ENCODE measurements around the gene ST7.

GRCh38 chr7:116984917-116985316, 31.6 kb downstream of the ST7 start:
- TF ChIP-seq ZNF503 (CRISPR knock-in tag; IDR thresholded peaks at IDR 0.05) (no peak), CTCF (CRISPR knock-in tag; IDR thresholded peaks at IDR 0.05) (peak; percentile 61), POLR2A (IDR thresholded peaks at IDR 0.05; ENCODE audit: insufficient read depth in 1 of 2, low read depth in 2 of 2, low read length in 2 of 2) (no peak), NFE2L2 (IDR thresholded peaks at IDR 0.05; ENCODE audit: low read length) (no peak), KDM1A (CRISPR knock-in tag; IDR thresholded peaks at IDR 0.05) (no peak), HHEX (CRISPR knock-in tag; IDR thresholded peaks at IDR 0.05) (no peak), GABPA (IDR thresholded peaks at IDR 0.05; ENCODE audit: low read depth, low read length) (no peak), GABPA (CRISPR knock-in tag; IDR thresholded peaks at IDR 0.05; ENCODE audit: low read depth) (no peak), ZBTB33 (CRISPR knock-in tag; IDR thresholded peaks at IDR 0.05) (no peak), CHD2 (IDR thresholded peaks at IDR 0.05; ENCODE audit: low read depth, low read length) (no peak), ZSCAN30 (CRISPR knock-in tag; IDR thresholded peaks at IDR 0.05) (no peak)
